SK-N-SH (cell line): Measurements from ENCODE around the gene OR9Q1. TPM values are rescaled to one million over a fixed set of nuclear protein-coding genes. Genes with fewer than 3 reads are reported as not detected.
A peak's percentile ranks its signal among the peaks of the same experiment; 100 is the strongest.

Experiments
- CTCF ChIA-PET: fragments of 300-600, 350-600 bp; formaldehyde crosslinking; extraction: SDS; loops from one replicate; lab custom pipeline; 2021; lab: Yijun Ruan, JAX
- POLR2A ChIA-PET: fragments of 350-600 bp; sonication (Branson Sonifier 250); formaldehyde crosslinking; extraction: SDS; loops from one replicate; lab custom pipeline; 2020; ENCODE audit warnings: antibody characterized with exemption, inconsistent platforms; lab: Yijun Ruan, JAX
- DNase-seq: peaks from one replicate; pipeline ENCODE4 v3.0.0; 2012
- H2AFZ ChIP-seq: fragments of 200-600 bp; sonication (generic); 2 replicates; pipeline ENCODE4 v1.8.1; 2016; ENCODE audit warnings: antibody characterized with exemption, mild to moderate bottlenecking, low read depth
- H3F3A ChIP-seq: fragments of 200-600 bp; sonication (generic); replicated peaks from 2 replicates; pipeline ENCODE3; 2016; ENCODE audit warnings: antibody characterized with exemption, mild to moderate bottlenecking; ENCODE audit not compliant: insufficient read depth
- H3K27ac ChIP-seq, 2 experiments: fragments of 200-500 bp in 1 of 2; fragments of 200-600 bp in 1 of 2; sonication (Bioruptor generic) in 1 of 2; sonication (generic), shearing (Covaris generic) in 1 of 2; 2 replicates each; pipeline versions ENCODE4 v1.5.1 to v1.6.1; 2014 to 2016; ENCODE audit warnings: low read depth in 2 of 2, inconsistent platforms in 1 of 2, low read length in 1 of 2, mild to moderate bottlenecking in 1 of 2, mixed read lengths in 1 of 2
- H3K27me3 ChIP-seq: fragments of 200-600 bp; sonication (generic), shearing (Covaris generic); 2 replicates; pipeline ENCODE4 v1.6.1; 2016; ENCODE audit warnings: mixed run types; ENCODE audit not compliant: insufficient read depth
- H3K36me3 ChIP-seq, 2 experiments: fragments of 200-500 bp in 1 of 2; fragments of 200-600 bp in 1 of 2; sonication (Bioruptor generic) in 1 of 2; sonication (generic) in 1 of 2; replicated peaks in 1 of 2; 2 replicates each; pipeline versions ENCODE3 to v1.5.1; 2014 to 2016; ENCODE audit warnings: low read length in 1 of 2, mild to moderate bottlenecking in 1 of 2; ENCODE audit not compliant: insufficient read depth in 2 of 2, control insufficient read depth in 1 of 2
- H3K4me1 ChIP-seq, 2 experiments: fragments of 200-500 bp in 1 of 2; fragments of 200-600 bp in 1 of 2; sonication (Bioruptor generic) in 1 of 2; sonication (generic), shearing (Covaris generic) in 1 of 2; 2 replicates each; pipeline versions ENCODE4 v1.5.1 to v1.6.1; 2014 to 2016; ENCODE audit warnings: low read depth in 1 of 2, low read length in 1 of 2, mixed run types in 1 of 2; ENCODE audit not compliant: insufficient read depth in 2 of 2, control insufficient read depth in 1 of 2
- H3K4me2 ChIP-seq: fragments of 200-600 bp; sonication (generic), shearing (Covaris generic); 2 replicates; pipeline ENCODE4 v1.6.1; 2017; ENCODE audit warnings: mixed run types
- H3K4me3 ChIP-seq, 2 experiments: fragments of 200-500 bp in 1 of 2; fragments of 200-600 bp in 1 of 2; sonication (Bioruptor generic) in 1 of 2; sonication (generic), shearing (Covaris generic) in 1 of 2; 2 replicates each; pipeline versions ENCODE4 v1.5.1 to v1.8.1; 2014 to 2016; ENCODE audit warnings: low read depth in 2 of 2, inconsistent platforms in 1 of 2, low read length in 1 of 2, mild to moderate bottlenecking in 1 of 2, mixed read lengths in 1 of 2, moderate library complexity in 1 of 2
- H3K79me2 ChIP-seq: fragments of 200-600 bp; sonication (generic); 2 replicates; pipeline ENCODE4 v1.8.1; 2017; ENCODE audit warnings: mild to moderate bottlenecking; ENCODE audit not compliant: insufficient read depth
- H3K9ac ChIP-seq: fragments of 200-600 bp; sonication (generic); 2 replicates; pipeline ENCODE4 v1.6.1; 2017; ENCODE audit warnings: mixed run types
- H3K9me2 ChIP-seq: fragments of 200-600 bp; sonication (generic); 2 replicates; pipeline ENCODE4 v1.6.1; 2017; ENCODE audit warnings: mixed run types
- H3K9me3 ChIP-seq: fragments of 200-600 bp; sonication (generic); 2 replicates; pipeline ENCODE4 v1.6.1; 2017; ENCODE audit warnings: mixed run types, mild to moderate bottlenecking, moderate library complexity
- H4K20me1 ChIP-seq: fragments of 200-600 bp; sonication (generic); 2 replicates; pipeline ENCODE4 v1.6.1; 2017; ENCODE audit warnings: mild to moderate bottlenecking, mixed run types; ENCODE audit not compliant: insufficient read depth
- CTCF ChIP-seq: fragments of 200-600 bp; sonication (generic); IDR thresholded peaks from 2 replicates; pipeline ENCODE4 v1.6.1; 2017; ENCODE audit warnings: antibody characterized with exemption, mild to moderate bottlenecking, moderate library complexity
- ELF1 ChIP-seq: IDR thresholded peaks from 2 replicates; pipeline ENCODE4 v1.4.0; 2012
- EP300 ChIP-seq, 2 experiments: IDR thresholded peaks; 2 replicates each; pipeline versions ENCODE4 v1.4.0 to v1.6.1; 2012; ENCODE audit warnings: borderline replicate concordance in 1 of 2, low read depth in 1 of 2, low read length in 1 of 2
- FOSL2 ChIP-seq: IDR thresholded peaks from 2 replicates; pipeline ENCODE4 v1.4.0; 2012; ENCODE audit warnings: low read depth, mild to moderate bottlenecking, moderate library complexity, borderline replicate concordance
- FOXJ3 ChIP-seq: sonication (generic); formaldehyde crosslinking; IDR thresholded peaks from 2 replicates; pipeline ENCODE4 v1.5.1; 2020; ENCODE audit warnings: mild to moderate bottlenecking, missing genetic modification reagents
- GABPA ChIP-seq: IDR thresholded peaks from 2 replicates; pipeline ENCODE4 v1.4.0; 2012; ENCODE audit warnings: low read depth, mild to moderate bottlenecking
- GATA2 ChIP-seq: sonication (generic); formaldehyde crosslinking; IDR thresholded peaks from 2 replicates; pipeline ENCODE4 v1.5.0; 2020; ENCODE audit warnings: mild to moderate bottlenecking, missing genetic modification reagents
- JUND ChIP-seq: IDR thresholded peaks from 2 replicates; pipeline ENCODE4 v1.4.0; 2012
- MAX ChIP-seq: IDR thresholded peaks from 2 replicates; pipeline ENCODE4 v1.4.0; 2012; ENCODE audit warnings: low read depth
- MEF2A ChIP-seq: IDR thresholded peaks from 2 replicates; pipeline ENCODE4 v1.4.0; 2012; ENCODE audit warnings: low read depth, borderline replicate concordance
- MXI1 ChIP-seq: IDR thresholded peaks from 2 replicates; pipeline ENCODE4 v1.6.1; 2012; ENCODE audit warnings: mild to moderate bottlenecking, low read depth, low read length, improper control_type of control experiment
- RCOR1 ChIP-seq: fragments of 150-350 bp; IDR thresholded peaks from 2 replicates; pipeline ENCODE4 v1.6.1; 2017; ENCODE audit warnings: antibody characterized with exemption, low read length
- RXRA ChIP-seq: IDR thresholded peaks from 2 replicates; pipeline ENCODE4 v1.4.0; 2012; ENCODE audit warnings: low read depth, mild to moderate bottlenecking, borderline replicate concordance
- SIN3A ChIP-seq: IDR thresholded peaks from 2 replicates; pipeline ENCODE4 v1.6.1; 2012; ENCODE audit warnings: low read depth, mild to moderate bottlenecking, low read length, moderate library complexity, borderline replicate concordance
- TAF1 ChIP-seq: IDR thresholded peaks from 2 replicates; pipeline ENCODE4 v1.6.1; 2012; ENCODE audit warnings: low read depth, mild to moderate bottlenecking, low read length, moderate library complexity, borderline replicate concordance
- TCF12 ChIP-seq: IDR thresholded peaks from 2 replicates; pipeline ENCODE4 v1.4.0; 2012
- TEAD4 ChIP-seq: IDR thresholded peaks from 2 replicates; pipeline ENCODE4 v1.4.0; 2012; ENCODE audit warnings: mild to moderate bottlenecking, borderline replicate concordance; ENCODE audit not compliant: insufficient read depth
- WGBS: methylation state at CpG from one replicate; pipeline ENCODE4 v1.1.6; 2017; ENCODE audit warnings: low lambda C conversion rate; 5-methylcytosine and 5-hydroxymethylcytosine counted together
- polyA plus RNA-seq, 3 experiments: library from polyadenylated mRNA; depleted of rRNA; stranded (reverse); fragments of >200 nt; gene quantifications; 2 replicates each; pipeline ENCODE4 v1.2.3, GENCODE V29; 2012
- TF ChIP-seq, protein P1 (sequence below): IDR thresholded peaks from 2 replicates; pipeline ENCODE4 v1.4.0; 2012; ENCODE audit warnings: low read depth, borderline replicate concordance
- TF ChIP-seq, protein P2 (sequence below): IDR thresholded peaks from 2 replicates; pipeline ENCODE4; 2012

Gene OR9Q1
- polyA plus RNA-seq, 1 of the 3 experiments (the other 2 are of a cell fraction): not detected

DNA sequence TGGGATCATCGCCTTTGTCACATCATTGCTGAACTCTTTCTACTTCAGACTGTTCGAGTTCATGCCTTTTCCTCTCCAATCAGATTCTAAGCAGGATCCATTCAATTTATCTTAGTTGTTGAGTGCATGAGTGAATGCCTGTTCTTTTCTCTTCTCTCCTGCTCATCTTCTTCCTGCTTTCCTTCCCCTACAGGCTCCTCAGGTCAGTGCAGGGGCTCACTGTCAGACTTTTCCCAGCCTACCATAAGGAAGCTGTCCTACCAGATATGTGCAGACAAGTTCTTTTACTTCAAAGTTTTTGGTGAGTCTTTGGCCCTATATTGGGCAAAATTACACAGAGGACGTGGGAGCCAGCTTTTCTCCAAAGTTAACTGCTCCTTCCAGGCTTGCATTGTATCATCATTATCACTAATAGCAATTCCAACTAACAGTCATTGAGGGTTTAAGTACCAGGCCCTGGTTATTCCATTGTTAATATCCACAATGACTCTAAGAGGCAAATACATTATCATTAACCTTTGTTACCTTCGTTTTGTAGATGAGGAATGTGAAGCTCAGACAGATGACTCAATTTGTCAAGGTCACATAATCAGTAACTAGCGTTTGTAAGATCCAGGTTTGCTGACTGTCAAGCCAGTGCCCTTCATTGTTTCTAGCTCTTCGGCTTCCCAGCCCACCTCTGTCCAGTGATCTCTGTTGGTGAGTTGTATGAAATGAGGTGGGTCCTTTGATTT, 37.4 kb downstream of the OR9Q1 start:
- no peaks in the 10 kb centered on the region for H3K9me2 ChIP-seq
- no peak overlapping the region for H3K4me3 ChIP-seq
- H3K4me1 ChIP-seq: peaks cover 0 to 17% of the 10 kb centered on the region in 2 experiments; a peak in 3 of 4 replicates
- no peak for DNase-seq
- CTCF ChIA-PET: interaction anchor here (0.6 kb wide), 1 partner anchor 467 kb away, joined by 3 read pairs; no protein-coding TSS in a partner anchor
- H2AFZ ChIP-seq: peak overlapping the region; percentile 53; the same call in 1 of the 2 replicates
- H3K79me2 ChIP-seq: no peaks in the 10 kb centered on the region
- H3F3A ChIP-seq: peaks cover 14% of the 10 kb centered on the region
- H3K36me3 ChIP-seq: no peaks in the 10 kb centered on the region
- 30% methylated on average over 6 of the region's 6 CpGs for WGBS
- H3K9ac ChIP-seq: no peak overlapping the region
- H3K27me3 ChIP-seq: peaks cover 11% of the 10 kb centered on the region; the same call in 1 of the 2 replicates
- POLR2A ChIA-PET: no interaction called here
- no peaks in the 10 kb centered on the region for H4K20me1 ChIP-seq
- H3K27ac ChIP-seq: no peak overlapping the region
- no peaks in the 10 kb centered on the region for H3K9me3 ChIP-seq
- no peak for TF ChIP-seq FOSL2
- TF ChIP-seq CTCF: peak; percentile 35; the same call in 1 of the 2 replicates
- H3K4me2 ChIP-seq: no peak overlapping the region

GRCh38 chr11:58061813-58062212, 38.1 kb downstream of the OR9Q1 start:
- peak overlapping the region in 1 of 2 experiments; percentile 38; a peak in 1 of 4 replicates for H3K27ac ChIP-seq
- CTCF ChIA-PET: interaction anchor here (1.1 kb wide), 1 partner anchor 13 kb away, joined by 3 read pairs; no protein-coding TSS in a partner anchor
- H3K9me3 ChIP-seq: no peaks in the 10 kb centered on the region
- no peak overlapping the region for H3K9ac ChIP-seq
- no peaks in the 10 kb centered on the region for H3K9me2 ChIP-seq
- peaks cover 14% of the 10 kb centered on the region for H3F3A ChIP-seq
- H4K20me1 ChIP-seq: no peaks in the 10 kb centered on the region
- H3K36me3 ChIP-seq: no peaks in the 10 kb centered on the region
- peaks cover 0 to 17% of the 10 kb centered on the region in 2 experiments; a peak in 3 of 4 replicates for H3K4me1 ChIP-seq
- H2AFZ ChIP-seq: no peak overlapping the region; the same call in 1 of the 2 replicates
- WGBS: 8% methylated on average over 6 of the region's 6 CpGs
- no peaks in the 10 kb centered on the region for H3K79me2 ChIP-seq
- no peak for DNase-seq
- H3K4me2 ChIP-seq: no peak overlapping the region
- H3K27me3 ChIP-seq: peaks cover 14% of the 10 kb centered on the region; the same call in 1 of the 2 replicates
- POLR2A ChIA-PET: no interaction called here
- no peak overlapping the region for H3K4me3 ChIP-seq
- TF ChIP-seq MEF2A (no peak), GABPA (no peak), JUND (peak; percentile 45), RCOR1 (no peak), TAF1 (no peak), ELF1 (no peak), TEAD4 (no peak), GATA2 (CRISPR knock-in tag) (no peak), TCF12 (0 out of 2 replicates have a peak, but pooled peaks have one; percentile 32), MXI1 (no peak), MAX (no peak), RXRA (0 out of 2 replicates have a peak, but pooled peaks have one; percentile 15), FOXJ3 (CRISPR knock-in tag) (no peak), SIN3A (no peak), EP300 (IDR thresholded peaks at IDR 0.05; ENCODE audit: borderline replicate concordance in 1 of 2, low read depth in 1 of 2, low read length in 1 of 2) (no peak), CTCF (no peak)
- TF ChIP-seq, protein P1, sequence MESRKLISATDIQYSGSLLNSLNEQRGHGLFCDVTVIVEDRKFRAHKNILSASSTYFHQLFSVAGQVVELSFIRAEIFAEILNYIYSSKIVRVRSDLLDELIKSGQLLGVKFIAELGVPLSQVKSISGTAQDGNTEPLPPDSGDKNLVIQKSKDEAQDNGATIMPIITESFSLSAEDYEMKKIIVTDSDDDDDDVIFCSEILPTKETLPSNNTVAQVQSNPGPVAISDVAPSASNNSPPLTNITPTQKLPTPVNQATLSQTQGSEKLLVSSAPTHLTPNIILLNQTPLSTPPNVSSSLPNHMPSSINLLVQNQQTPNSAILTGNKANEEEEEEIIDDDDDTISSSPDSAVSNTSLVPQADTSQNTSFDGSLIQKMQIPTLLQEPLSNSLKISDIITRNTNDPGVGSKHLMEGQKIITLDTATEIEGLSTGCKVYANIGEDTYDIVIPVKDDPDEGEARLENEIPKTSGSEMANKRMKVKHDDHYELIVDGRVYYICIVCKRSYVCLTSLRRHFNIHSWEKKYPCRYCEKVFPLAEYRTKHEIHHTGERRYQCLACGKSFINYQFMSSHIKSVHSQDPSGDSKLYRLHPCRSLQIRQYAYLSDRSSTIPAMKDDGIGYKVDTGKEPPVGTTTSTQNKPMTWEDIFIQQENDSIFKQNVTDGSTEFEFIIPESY: no peak
- TF ChIP-seq, protein P2, sequence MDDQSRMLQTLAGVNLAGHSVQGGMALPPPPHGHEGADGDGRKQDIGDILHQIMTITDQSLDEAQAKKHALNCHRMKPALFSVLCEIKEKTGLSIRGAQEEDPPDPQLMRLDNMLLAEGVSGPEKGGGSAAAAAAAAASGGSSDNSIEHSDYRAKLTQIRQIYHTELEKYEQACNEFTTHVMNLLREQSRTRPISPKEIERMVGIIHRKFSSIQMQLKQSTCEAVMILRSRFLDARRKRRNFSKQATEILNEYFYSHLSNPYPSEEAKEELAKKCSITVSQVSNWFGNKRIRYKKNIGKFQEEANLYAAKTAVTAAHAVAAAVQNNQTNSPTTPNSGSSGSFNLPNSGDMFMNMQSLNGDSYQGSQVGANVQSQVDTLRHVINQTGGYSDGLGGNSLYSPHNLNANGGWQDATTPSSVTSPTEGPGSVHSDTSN: peak; percentile 47
